Neural progenitor cell (in vitro differentiated cells): ENCODE data around the gene TPT1. TPM values are rescaled to one million over a fixed set of nuclear protein-coding genes. Genes with fewer than 3 reads are reported as not detected.

Source experiments
- DNase-seq: peaks from one replicate; pipeline ENCODE4 v3.0.0-alpha.2; 2016; ENCODE audit warnings: low spot score
- H2AFZ ChIP-seq: fragments of 200-600 bp; sonication (generic); replicated peaks from 2 replicates; pipeline ENCODE4 v1.6.1; 2016; ENCODE audit warnings: antibody characterized with exemption
- H3F3A ChIP-seq: fragments of 200-600 bp; sonication (generic); 2 replicates; pipeline ENCODE4 v1.6.1; 2016; ENCODE audit warnings: antibody characterized with exemption, low read depth
- H3K27ac ChIP-seq: fragments of 200-600 bp; sonication (generic); 2 replicates; pipeline ENCODE4 v1.5.1; 2016; ENCODE audit warnings: mild to moderate bottlenecking
- H3K27me3 ChIP-seq: fragments of 200-600 bp; sonication (generic); 2 replicates; pipeline ENCODE4 v1.6.1; 2016; ENCODE audit warnings: mild to moderate bottlenecking, moderate library complexity
- H3K36me3 ChIP-seq: fragments of 200-600 bp; sonication (generic); 2 replicates; pipeline ENCODE4 v1.5.1; 2016
- H3K4me1 ChIP-seq: fragments of 200-600 bp; sonication (generic); 2 replicates; pipeline ENCODE4 v1.6.1; 2016; ENCODE audit warnings: mixed run types
- H3K4me2 ChIP-seq: fragments of 200-600 bp; sonication (generic); 2 replicates; pipeline ENCODE4 v1.6.1; 2016
- H3K4me3 ChIP-seq: fragments of 200-600 bp; sonication (generic); 2 replicates; pipeline ENCODE4 v1.5.1; 2016
- H3K79me2 ChIP-seq: fragments of 200-600 bp; sonication (generic); 2 replicates; pipeline ENCODE4 v1.6.1; 2016; ENCODE audit warnings: low read depth
- H3K9ac ChIP-seq: fragments of 200-600 bp; sonication (generic); 2 replicates; pipeline ENCODE4 v1.6.1; 2016
- H3K9me3 ChIP-seq: fragments of 200-600 bp; sonication (generic); 2 replicates; pipeline ENCODE4 v1.5.1; 2016; ENCODE audit warnings: low read depth
- H4K20me1 ChIP-seq: fragments of 200-600 bp; sonication (generic); 2 replicates; pipeline ENCODE4 v1.6.1; 2016; ENCODE audit warnings: low read depth
- H3K27ac Mint-ChIP-seq: 3 replicates; pipeline ENCODE4 v1.8.0; 2021; ENCODE audit warnings: mixed read lengths
- H3K27me3 Mint-ChIP-seq: 2 replicates; pipeline ENCODE4 v1.8.0; 2022; ENCODE audit warnings: low read depth, mild to moderate bottlenecking, inconsistent platforms, moderate library complexity, mixed read lengths; ENCODE audit not compliant: insufficient read depth
- H3K36me3 Mint-ChIP-seq: 3 replicates; pipeline ENCODE4 v1.8.0; 2021; ENCODE audit warnings: mixed read lengths
- H3K4me1 Mint-ChIP-seq: 3 replicates; pipeline ENCODE4 v1.8.0; 2021; ENCODE audit warnings: mixed read lengths
- H3K4me3 Mint-ChIP-seq: 3 replicates; pipeline ENCODE4 v1.8.0; 2021; ENCODE audit warnings: mild to moderate bottlenecking, moderate library complexity, mixed read lengths
- H3K9me3 Mint-ChIP-seq: 3 replicates; pipeline ENCODE4 v1.8.0; 2020; ENCODE audit warnings: mixed read lengths
- EZH2 ChIP-seq: fragments of 200-600 bp; sonication (generic); IDR thresholded peaks from 2 replicates; pipeline ENCODE4 v1.6.1; 2017; ENCODE audit warnings: antibody characterized with exemption, mild to moderate bottlenecking, moderate library complexity
- EZH2phosphoT487 ChIP-seq: fragments of 200-600 bp; sonication (generic); IDR thresholded peaks from 2 replicates; pipeline ENCODE4 v1.6.1; 2017; ENCODE audit warnings: antibody characterized with exemption
- total RNA-seq: library from RNA; depleted of rRNA; stranded (reverse); fragments of >200 nt; gene quantifications from 2 replicates; pipeline ENCODE4 v1.2.3, GENCODE V29; 2015; ENCODE audit warnings: low replicate concordance
- TF ChIP-seq, protein P1 (sequence below): fragments of 200-600 bp; sonication (generic); IDR thresholded peaks from 2 replicates; pipeline ENCODE4 v1.5.1; 2017; ENCODE audit warnings: antibody characterized with exemption, mild to moderate bottlenecking

The TPT1 gene
- total RNA-seq, 1 donor from 2014 or later: 4,951 TPM

- H2AFZ ChIP-seq: no peak overlapping the region
- H3K27me3 ChIP-seq: no peaks in the 10 kb centered on the region
- peak overlapping the region; percentile 87 for H3K4me3 ChIP-seq
- no peak for DNase-seq
- peaks cover 51% of the 10 kb centered on the region for H4K20me1 ChIP-seq
- TF ChIP-seq EZH2phosphoT487: no peak
- TF ChIP-seq, protein P1, sequence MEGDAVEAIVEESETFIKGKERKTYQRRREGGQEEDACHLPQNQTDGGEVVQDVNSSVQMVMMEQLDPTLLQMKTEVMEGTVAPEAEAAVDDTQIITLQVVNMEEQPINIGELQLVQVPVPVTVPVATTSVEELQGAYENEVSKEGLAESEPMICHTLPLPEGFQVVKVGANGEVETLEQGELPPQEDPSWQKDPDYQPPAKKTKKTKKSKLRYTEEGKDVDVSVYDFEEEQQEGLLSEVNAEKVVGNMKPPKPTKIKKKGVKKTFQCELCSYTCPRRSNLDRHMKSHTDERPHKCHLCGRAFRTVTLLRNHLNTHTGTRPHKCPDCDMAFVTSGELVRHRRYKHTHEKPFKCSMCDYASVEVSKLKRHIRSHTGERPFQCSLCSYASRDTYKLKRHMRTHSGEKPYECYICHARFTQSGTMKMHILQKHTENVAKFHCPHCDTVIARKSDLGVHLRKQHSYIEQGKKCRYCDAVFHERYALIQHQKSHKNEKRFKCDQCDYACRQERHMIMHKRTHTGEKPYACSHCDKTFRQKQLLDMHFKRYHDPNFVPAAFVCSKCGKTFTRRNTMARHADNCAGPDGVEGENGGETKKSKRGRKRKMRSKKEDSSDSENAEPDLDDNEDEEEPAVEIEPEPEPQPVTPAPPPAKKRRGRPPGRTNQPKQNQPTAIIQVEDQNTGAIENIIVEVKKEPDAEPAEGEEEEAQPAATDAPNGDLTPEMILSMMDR: no peak
- TF ChIP-seq EZH2: no peak
- H3K27ac Mint-ChIP-seq: peak overlapping the region; percentile 94
- peak overlapping the region; percentile 99 for H3K4me3 Mint-ChIP-seq
- H3K4me1 ChIP-seq: peaks cover 19% of the 10 kb centered on the region
- H3F3A ChIP-seq: peaks cover 69% of the 10 kb centered on the region
- peaks cover 23% of the 10 kb centered on the region for H3K4me1 Mint-ChIP-seq
- peak overlapping the region; percentile 95 for H3K4me2 ChIP-seq
- peak overlapping the region; percentile 98 for H3K9ac ChIP-seq
- H3K27ac ChIP-seq: peak overlapping the region; percentile 99
- H3K36me3 ChIP-seq: peaks cover 27% of the 10 kb centered on the region
- peaks cover 70% of the 10 kb centered on the region for H3K79me2 ChIP-seq
- no peaks in the 10 kb centered on the region for H3K9me3 ChIP-seq
- no peaks in the 10 kb centered on the region for H3K9me3 Mint-ChIP-seq
- peaks cover 3% of the 10 kb centered on the region for H3K27me3 Mint-ChIP-seq
- H3K36me3 Mint-ChIP-seq: peaks cover 43% of the 10 kb centered on the region
Observed at GRCh38 chr13:45339867-45340266, 1.1 kb downstream of the TPT1 start.

DNA sequence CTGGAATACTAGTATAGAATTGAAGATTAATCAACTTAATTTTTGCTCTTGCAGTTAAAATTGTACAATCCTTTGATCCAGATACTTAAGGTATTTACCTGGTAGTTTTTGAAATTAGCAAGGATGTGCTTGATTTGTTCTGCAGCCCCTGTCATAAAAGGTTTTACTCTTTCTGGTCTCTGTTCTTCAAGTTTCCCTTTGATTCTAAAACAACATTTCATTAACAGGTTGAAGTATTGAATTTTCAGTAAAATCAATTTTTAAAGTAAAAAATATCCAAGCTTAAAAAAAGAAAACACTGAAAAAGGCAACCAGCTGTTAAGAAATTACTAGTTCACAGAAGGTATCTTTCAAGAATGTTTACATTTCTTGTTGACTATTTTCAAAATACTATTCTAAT lies 1.6 kb downstream of the TPT1 start:
- Histone ChIP-seq H3F3A (peaks cover 73% of the 10 kb centered on the region), H3K79me2 (peaks cover 70% of the 10 kb centered on the region), H3K4me2 (peak overlapping the region; percentile 95), H3K4me3 (peak overlapping the region; percentile 87), H3K4me1 (peaks cover 19% of the 10 kb centered on the region), H2AFZ (no peak overlapping the region), H3K27ac (no peak overlapping the region), H3K9me3 (no peaks in the 10 kb centered on the region), H4K20me1 (peaks cover 51% of the 10 kb centered on the region), H3K36me3 (peaks cover 27% of the 10 kb centered on the region), H3K27me3 (no peaks in the 10 kb centered on the region), H3K9ac (peak overlapping the region; percentile 98)
- no peak for DNase-seq
- no peak for TF ChIP-seq EZH2phosphoT487
- TF ChIP-seq, protein P1: no peak
- TF ChIP-seq EZH2: no peak
- H3K4me3 Mint-ChIP-seq: peak overlapping the region; percentile 99
- H3K27ac Mint-ChIP-seq: no peak overlapping the region
- H3K27me3 Mint-ChIP-seq: peaks cover 3% of the 10 kb centered on the region
- no peaks in the 10 kb centered on the region for H3K9me3 Mint-ChIP-seq
- peaks cover 44% of the 10 kb centered on the region for H3K36me3 Mint-ChIP-seq
- H3K4me1 Mint-ChIP-seq: peaks cover 23% of the 10 kb centered on the region

- Histone ChIP-seq H3K9ac (no peak overlapping the region), H3F3A (peaks cover 89% of the 10 kb centered on the region), H3K36me3 (peaks cover 27% of the 10 kb centered on the region), H3K9me3 (no peaks in the 10 kb centered on the region), H3K79me2 (peaks cover 58% of the 10 kb centered on the region), H2AFZ (no peak overlapping the region), H4K20me1 (peaks cover 59% of the 10 kb centered on the region), H3K27me3 (no peaks in the 10 kb centered on the region), H3K27ac (no peak overlapping the region), H3K4me1 (peaks cover 19% of the 10 kb centered on the region), H3K4me2 (no peak overlapping the region), H3K4me3 (no peak overlapping the region)
- Mint-ChIP-seq H3K27me3 (peaks cover 5% of the 10 kb centered on the region), H3K27ac (no peak overlapping the region), H3K9me3 (no peaks in the 10 kb centered on the region), H3K4me3 (no peak overlapping the region), H3K36me3 (peaks cover 49% of the 10 kb centered on the region), H3K4me1 (peaks cover 29% of the 10 kb centered on the region)
- DNase-seq: no peak
- TF ChIP-seq EZH2phosphoT487 (no peak), EZH2 (no peak)
- TF ChIP-seq, protein P1: no peak
Observed at GRCh38 chr13:45337803-45338202, 3.2 kb downstream of the TPT1 start.
